ENCODE results near the gene ABHD8. TPM values are rescaled to one million over a fixed set of nuclear protein-coding genes. Genes with fewer than 3 reads are reported as not detected.

The ABHD8 gene
- total RNA-seq, 1 experiment from 2014 or later, result 13.2 TPM

DNA sequence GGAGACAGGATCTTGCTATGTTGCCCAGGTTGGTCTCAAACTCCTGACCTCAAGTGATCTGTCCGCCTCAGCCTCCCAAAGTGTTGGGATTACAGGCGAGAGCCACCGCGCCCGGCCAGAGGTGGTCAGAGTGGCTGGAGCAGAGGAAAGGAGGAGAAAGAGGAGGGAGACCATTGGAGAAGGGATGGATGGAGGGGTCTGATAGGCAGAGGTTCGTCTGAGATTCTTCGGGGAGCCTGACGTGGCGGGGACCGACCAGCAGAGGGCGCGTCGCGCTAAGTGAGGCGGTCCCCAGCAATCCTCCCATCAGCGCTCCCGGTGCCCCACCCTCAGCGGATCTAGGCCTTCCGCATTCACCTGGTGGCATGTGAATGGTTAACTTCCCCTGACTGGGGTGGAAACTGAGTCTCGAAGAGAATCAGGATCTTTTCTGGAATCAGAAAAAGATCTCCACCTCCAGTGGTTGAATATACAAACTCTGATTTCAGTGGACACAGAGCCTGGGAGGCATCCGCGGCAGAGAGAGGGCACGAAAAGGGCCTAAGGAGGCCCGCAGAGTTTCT lies 43.0 kb upstream of the ABHD8 start (continued):
- TF ChIP-seq, protein P1, sequence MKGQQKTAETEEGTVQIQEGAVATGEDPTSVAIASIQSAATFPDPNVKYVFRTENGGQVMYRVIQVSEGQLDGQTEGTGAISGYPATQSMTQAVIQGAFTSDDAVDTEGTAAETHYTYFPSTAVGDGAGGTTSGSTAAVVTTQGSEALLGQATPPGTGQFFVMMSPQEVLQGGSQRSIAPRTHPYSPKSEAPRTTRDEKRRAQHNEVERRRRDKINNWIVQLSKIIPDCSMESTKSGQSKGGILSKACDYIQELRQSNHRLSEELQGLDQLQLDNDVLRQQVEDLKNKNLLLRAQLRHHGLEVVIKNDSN (CRISPR knock-in tag; IDR thresholded peaks at IDR 0.05), result no peak; the same call in 1 of the 2 replicates
- TF ChIP-seq, protein P2, sequence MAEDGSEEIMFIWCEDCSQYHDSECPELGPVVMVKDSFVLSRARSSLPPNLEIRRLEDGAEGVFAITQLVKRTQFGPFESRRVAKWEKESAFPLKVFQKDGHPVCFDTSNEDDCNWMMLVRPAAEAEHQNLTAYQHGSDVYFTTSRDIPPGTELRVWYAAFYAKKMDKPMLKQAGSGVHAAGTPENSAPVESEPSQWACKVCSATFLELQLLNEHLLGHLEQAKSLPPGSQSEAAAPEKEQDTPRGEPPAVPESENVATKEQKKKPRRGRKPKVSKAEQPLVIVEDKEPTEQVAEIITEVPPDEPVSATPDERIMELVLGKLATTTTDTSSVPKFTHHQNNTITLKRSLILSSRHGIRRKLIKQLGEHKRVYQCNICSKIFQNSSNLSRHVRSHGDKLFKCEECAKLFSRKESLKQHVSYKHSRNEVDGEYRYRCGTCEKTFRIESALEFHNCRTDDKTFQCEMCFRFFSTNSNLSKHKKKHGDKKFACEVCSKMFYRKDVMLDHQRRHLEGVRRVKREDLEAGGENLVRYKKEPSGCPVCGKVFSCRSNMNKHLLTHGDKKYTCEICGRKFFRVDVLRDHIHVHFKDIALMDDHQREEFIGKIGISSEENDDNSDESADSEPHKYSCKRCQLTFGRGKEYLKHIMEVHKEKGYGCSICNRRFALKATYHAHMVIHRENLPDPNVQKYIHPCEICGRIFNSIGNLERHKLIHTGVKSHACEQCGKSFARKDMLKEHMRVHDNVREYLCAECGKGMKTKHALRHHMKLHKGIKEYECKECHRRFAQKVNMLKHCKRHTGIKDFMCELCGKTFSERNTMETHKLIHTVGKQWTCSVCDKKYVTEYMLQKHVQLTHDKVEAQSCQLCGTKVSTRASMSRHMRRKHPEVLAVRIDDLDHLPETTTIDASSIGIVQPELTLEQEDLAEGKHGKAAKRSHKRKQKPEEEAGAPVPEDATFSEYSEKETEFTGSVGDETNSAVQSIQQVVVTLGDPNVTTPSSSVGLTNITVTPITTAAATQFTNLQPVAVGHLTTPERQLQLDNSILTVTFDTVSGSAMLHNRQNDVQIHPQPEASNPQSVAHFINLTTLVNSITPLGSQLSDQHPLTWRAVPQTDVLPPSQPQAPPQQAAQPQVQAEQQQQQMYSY (CRISPR knock-in tag; IDR thresholded peaks at IDR 0.05), result no peak
- TF ChIP-seq, protein P3, sequence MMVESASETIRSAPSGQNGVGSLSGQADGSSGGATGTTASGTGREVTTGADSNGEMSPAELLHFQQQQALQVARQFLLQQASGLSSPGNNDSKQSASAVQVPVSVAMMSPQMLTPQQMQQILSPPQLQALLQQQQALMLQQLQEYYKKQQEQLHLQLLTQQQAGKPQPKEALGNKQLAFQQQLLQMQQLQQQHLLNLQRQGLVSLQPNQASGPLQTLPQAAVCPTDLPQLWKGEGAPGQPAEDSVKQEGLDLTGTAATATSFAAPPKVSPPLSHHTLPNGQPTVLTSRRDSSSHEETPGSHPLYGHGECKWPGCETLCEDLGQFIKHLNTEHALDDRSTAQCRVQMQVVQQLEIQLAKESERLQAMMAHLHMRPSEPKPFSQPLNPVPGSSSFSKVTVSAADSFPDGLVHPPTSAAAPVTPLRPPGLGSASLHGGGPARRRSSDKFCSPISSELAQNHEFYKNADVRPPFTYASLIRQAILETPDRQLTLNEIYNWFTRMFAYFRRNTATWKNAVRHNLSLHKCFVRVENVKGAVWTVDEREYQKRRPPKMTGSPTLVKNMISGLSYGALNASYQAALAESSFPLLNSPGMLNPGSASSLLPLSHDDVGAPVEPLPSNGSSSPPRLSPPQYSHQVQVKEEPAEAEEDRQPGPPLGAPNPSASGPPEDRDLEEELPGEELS (CRISPR knock-in tag; IDR thresholded peaks at IDR 0.05), result no peak
- TF ChIP-seq, protein P4, sequence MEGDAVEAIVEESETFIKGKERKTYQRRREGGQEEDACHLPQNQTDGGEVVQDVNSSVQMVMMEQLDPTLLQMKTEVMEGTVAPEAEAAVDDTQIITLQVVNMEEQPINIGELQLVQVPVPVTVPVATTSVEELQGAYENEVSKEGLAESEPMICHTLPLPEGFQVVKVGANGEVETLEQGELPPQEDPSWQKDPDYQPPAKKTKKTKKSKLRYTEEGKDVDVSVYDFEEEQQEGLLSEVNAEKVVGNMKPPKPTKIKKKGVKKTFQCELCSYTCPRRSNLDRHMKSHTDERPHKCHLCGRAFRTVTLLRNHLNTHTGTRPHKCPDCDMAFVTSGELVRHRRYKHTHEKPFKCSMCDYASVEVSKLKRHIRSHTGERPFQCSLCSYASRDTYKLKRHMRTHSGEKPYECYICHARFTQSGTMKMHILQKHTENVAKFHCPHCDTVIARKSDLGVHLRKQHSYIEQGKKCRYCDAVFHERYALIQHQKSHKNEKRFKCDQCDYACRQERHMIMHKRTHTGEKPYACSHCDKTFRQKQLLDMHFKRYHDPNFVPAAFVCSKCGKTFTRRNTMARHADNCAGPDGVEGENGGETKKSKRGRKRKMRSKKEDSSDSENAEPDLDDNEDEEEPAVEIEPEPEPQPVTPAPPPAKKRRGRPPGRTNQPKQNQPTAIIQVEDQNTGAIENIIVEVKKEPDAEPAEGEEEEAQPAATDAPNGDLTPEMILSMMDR (IDR thresholded peaks at IDR 0.05), result peak; percentile 96

DNA sequence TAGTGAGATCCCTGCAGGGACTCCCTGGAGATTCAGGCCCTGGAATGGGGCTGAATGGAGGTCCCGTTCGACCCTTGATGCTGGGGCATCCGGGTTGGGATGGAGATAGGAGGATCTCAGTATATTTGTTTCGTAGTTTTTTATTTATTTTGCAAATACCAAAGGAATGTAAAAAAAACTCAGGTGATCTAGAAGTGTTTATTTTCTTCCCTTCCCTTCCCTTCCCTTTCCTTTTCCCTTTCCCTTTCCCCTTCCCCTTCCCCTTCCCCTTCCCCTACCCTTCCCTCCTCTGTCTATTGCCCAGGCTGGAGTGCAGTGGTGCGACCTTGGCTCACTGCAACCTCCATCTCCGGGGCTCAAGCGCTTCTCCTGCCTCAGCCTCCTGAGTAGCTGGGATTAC lies 38.6 kb upstream of the ABHD8 start:
- Mint-ChIP-seq H3K36me3 (peaks cover 11% of the 10 kb centered on the region), H3K4me3 (no peak overlapping the region), H3K27ac (no peak overlapping the region; the same call in 1 of the 2 replicates), H3K4me1 (peaks cover 28% of the 10 kb centered on the region), H3K27me3 (ENCODE audit: low read depth) (no peaks in the 10 kb centered on the region), H3K9me3 (no peaks in the 10 kb centered on the region)
- ChIA-PET CTCF (interaction anchor here (1.1 to 1.7 kb wide), 2 partner anchors 9 to 44 kb away, joined by 3 to 4 read pairs; no protein-coding TSS in a partner anchor), POLR2A (no interaction called here)
- DNase-seq (ENCODE audit: low spot score) (no peak), ATAC-seq (no peak)
- TF ChIP-seq, protein P5, sequence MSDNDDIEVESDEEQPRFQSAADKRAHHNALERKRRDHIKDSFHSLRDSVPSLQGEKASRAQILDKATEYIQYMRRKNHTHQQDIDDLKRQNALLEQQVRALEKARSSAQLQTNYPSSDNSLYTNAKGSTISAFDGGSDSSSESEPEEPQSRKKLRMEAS (CRISPR knock-in tag; IDR thresholded peaks at IDR 0.05), result no peak
- TF ChIP-seq, protein P6, sequence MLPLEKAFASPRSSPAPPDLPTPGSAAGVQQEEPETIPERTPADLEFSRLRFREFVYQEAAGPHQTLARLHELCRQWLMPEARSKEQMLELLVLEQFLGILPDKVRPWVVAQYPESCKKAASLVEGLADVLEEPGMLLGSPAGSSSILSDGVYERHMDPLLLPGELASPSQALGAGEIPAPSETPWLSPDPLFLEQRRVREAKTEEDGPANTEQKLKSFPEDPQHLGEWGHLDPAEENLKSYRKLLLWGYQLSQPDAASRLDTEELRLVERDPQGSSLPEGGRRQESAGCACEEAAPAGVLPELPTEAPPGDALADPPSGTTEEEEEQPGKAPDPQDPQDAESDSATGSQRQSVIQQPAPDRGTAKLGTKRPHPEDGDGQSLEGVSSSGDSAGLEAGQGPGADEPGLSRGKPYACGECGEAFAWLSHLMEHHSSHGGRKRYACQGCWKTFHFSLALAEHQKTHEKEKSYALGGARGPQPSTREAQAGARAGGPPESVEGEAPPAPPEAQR (CRISPR knock-in tag; IDR thresholded peaks at IDR 0.05), result no peak
- TF ChIP-seq, protein P7, sequence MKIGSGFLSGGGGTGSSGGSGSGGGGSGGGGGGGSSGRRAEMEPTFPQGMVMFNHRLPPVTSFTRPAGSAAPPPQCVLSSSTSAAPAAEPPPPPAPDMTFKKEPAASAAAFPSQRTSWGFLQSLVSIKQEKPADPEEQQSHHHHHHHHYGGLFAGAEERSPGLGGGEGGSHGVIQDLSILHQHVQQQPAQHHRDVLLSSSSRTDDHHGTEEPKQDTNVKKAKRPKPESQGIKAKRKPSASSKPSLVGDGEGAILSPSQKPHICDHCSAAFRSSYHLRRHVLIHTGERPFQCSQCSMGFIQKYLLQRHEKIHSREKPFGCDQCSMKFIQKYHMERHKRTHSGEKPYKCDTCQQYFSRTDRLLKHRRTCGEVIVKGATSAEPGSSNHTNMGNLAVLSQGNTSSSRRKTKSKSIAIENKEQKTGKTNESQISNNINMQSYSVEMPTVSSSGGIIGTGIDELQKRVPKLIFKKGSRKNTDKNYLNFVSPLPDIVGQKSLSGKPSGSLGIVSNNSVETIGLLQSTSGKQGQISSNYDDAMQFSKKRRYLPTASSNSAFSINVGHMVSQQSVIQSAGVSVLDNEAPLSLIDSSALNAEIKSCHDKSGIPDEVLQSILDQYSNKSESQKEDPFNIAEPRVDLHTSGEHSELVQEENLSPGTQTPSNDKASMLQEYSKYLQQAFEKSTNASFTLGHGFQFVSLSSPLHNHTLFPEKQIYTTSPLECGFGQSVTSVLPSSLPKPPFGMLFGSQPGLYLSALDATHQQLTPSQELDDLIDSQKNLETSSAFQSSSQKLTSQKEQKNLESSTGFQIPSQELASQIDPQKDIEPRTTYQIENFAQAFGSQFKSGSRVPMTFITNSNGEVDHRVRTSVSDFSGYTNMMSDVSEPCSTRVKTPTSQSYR (CRISPR knock-in tag; IDR thresholded peaks at IDR 0.05), result no peak
- no peak for TF ChIP-seq ZNF138 (CRISPR knock-in tag; conservative IDR thresholded peaks at IDR 0.05)

All from WTC11 (cell line).